Endothelial cell of umbilical vein (primary cell): Measurements from ENCODE around the gene DDX46. TPM values are rescaled to one million over a fixed set of nuclear protein-coding genes. Genes with fewer than 3 reads are reported as not detected.

Experiments used
- BruUV-seq: library from RNA; stranded (reverse); fragments of 400-500 nt; replicated peaks from 2 replicates; lab custom pipeline; 2021; lab: Mats Ljungman, UMichigan
- CTCF ChIA-PET: fragments of 300-600, 350-600 bp; sonication (Branson Sonifier 250); formaldehyde crosslinking; loops from one replicate; lab custom pipeline; 2021; ENCODE audit warnings: antibody characterized with exemption, inconsistent platforms; lab: Charles Lee
- POLR2A ChIA-PET: fragments of 300-600, 350-600 bp; sonication (Branson Sonifier 250); formaldehyde crosslinking; loops from one replicate; lab custom pipeline; 2021; ENCODE audit warnings: antibody characterized with exemption, inconsistent platforms; lab: Charles Lee
- DNase-seq: peaks from one replicate; pipeline ENCODE4 v3.0.0-alpha.2; 2011; ENCODE audit warnings: low read depth, low spot score
- FAIRE-seq: peaks from 2 replicates; lab custom pipeline; 2011; peaks lifted over from hg19 to GRCh38; lab: Jason Lieb, UNC
- H2AFZ ChIP-seq: 2 replicates; pipeline ENCODE4 v1.6.0; 2012; ENCODE audit warnings: low read depth, low read length, control low read depth, inconsistent platforms
- H3K27ac ChIP-seq: 2 replicates; pipeline ENCODE4 v1.5.1; 2011; ENCODE audit warnings: low read depth, mild to moderate bottlenecking, control low read depth, low read length, moderate library complexity; ENCODE audit not compliant: insufficient read depth
- H3K27me3 ChIP-seq, 2 experiments: 2 replicates each; pipeline versions ENCODE4 v1.6.0 to v1.6.1; 2011; ENCODE audit warnings: low read length in 2 of 2, mixed read lengths in 1 of 2; ENCODE audit not compliant: control insufficient read depth in 2 of 2, insufficient read depth in 2 of 2
- H3K36me3 ChIP-seq, 2 experiments: 2 replicates in 1 of 2; 3 replicates in 1 of 2; pipeline ENCODE4 v1.5.1; 2011; ENCODE audit warnings: low read length in 2 of 2, mild to moderate bottlenecking in 1 of 2, moderate library complexity in 1 of 2; ENCODE audit not compliant: control insufficient read depth in 2 of 2, insufficient read depth in 2 of 2; ENCODE audit errors: extremely low read depth in 1 of 2
- H3K4me1 ChIP-seq: 3 replicates; pipeline ENCODE4 v1.5.1; 2011; ENCODE audit warnings: mild to moderate bottlenecking, low read length; ENCODE audit not compliant: control insufficient read depth, insufficient read depth; ENCODE audit errors: extremely low read depth
- H3K4me2 ChIP-seq: 2 replicates; pipeline ENCODE4 v1.6.1; 2011; ENCODE audit warnings: low read length, control low read depth, mixed read lengths; ENCODE audit not compliant: insufficient read depth
- H3K4me3 ChIP-seq, 3 experiments: fragments of 200-600 bp in 1 of 3; sonication (generic), shearing (Covaris generic) in 1 of 3; replicated peaks in 1 of 3; 2 replicates each; pipeline ENCODE4 v1.5.1; 2011 to 2016; ENCODE audit warnings: control low read depth in 3 of 3, low read length in 3 of 3, mild to moderate bottlenecking in 2 of 3, inconsistent platforms in 1 of 3, low read depth in 1 of 3, moderate library complexity in 1 of 3; ENCODE audit not compliant: insufficient read depth in 1 of 3
- H3K79me2 ChIP-seq: 2 replicates; pipeline ENCODE4 v1.6.0; 2012; ENCODE audit warnings: low read length, inconsistent platforms; ENCODE audit not compliant: control insufficient read depth, insufficient read depth
- H3K9ac ChIP-seq: replicated peaks from 2 replicates; pipeline ENCODE3; 2011; ENCODE audit warnings: low read length, control low read depth; ENCODE audit not compliant: insufficient read depth; ENCODE audit errors: extremely low read depth
- H3K9me1 ChIP-seq: replicated peaks from 3 replicates; pipeline ENCODE4 v1.6.0; 2011; ENCODE audit warnings: mild to moderate bottlenecking, low read length; ENCODE audit not compliant: control insufficient read depth, insufficient read depth; ENCODE audit errors: extremely low read depth
- H3K9me3 ChIP-seq: replicated peaks from 2 replicates; pipeline ENCODE4 v1.5.1; 2012; ENCODE audit warnings: low read length, inconsistent platforms; ENCODE audit not compliant: control insufficient read depth, insufficient read depth
- H4K20me1 ChIP-seq: replicated peaks from 2 replicates; pipeline ENCODE3; 2011; ENCODE audit warnings: mild to moderate bottlenecking, low read length; ENCODE audit not compliant: control insufficient read depth, insufficient read depth; ENCODE audit errors: extremely low read depth
- EZH2 ChIP-seq: IDR thresholded peaks from 2 replicates; pipeline ENCODE4 v1.6.1; 2012; ENCODE audit warnings: borderline replicate concordance, low read depth, mild to moderate bottlenecking, moderate library complexity, low read length, inconsistent platforms; ENCODE audit not compliant: severe bottlenecking
- FOS ChIP-seq: IDR thresholded peaks from 2 replicates; pipeline ENCODE4 v1.6.1; 2011; ENCODE audit warnings: mild to moderate bottlenecking, low read length, moderate library complexity, borderline replicate concordance; ENCODE audit not compliant: insufficient read depth
- GATA2 ChIP-seq: IDR thresholded peaks from 2 replicates; pipeline ENCODE4 v1.7.0; 2011; ENCODE audit warnings: low read depth, mild to moderate bottlenecking, moderate library complexity, mixed read lengths, low read length; ENCODE audit not compliant: insufficient read length, insufficient read depth
- JUN ChIP-seq: IDR thresholded peaks from 2 replicates; pipeline ENCODE4 v1.6.1; 2011; ENCODE audit warnings: borderline replicate concordance, low read depth; ENCODE audit not compliant: insufficient read length, insufficient read depth
- MYC ChIP-seq: IDR thresholded peaks from one replicate; pipeline ENCODE4 v1.6.1; 2011; ENCODE audit warnings: mild to moderate bottlenecking, low read depth, low read length
- POLR2A ChIP-seq: IDR thresholded peaks from 2 replicates; pipeline ENCODE4 v1.6.1; 2012; ENCODE audit warnings: low read depth, mild to moderate bottlenecking, control low read depth, low read length
- POLR2AphosphoS5 ChIP-seq: IDR thresholded peaks from 2 replicates; pipeline ENCODE4 v1.6.1; 2012; ENCODE audit warnings: low read depth, mild to moderate bottlenecking, control low read depth, low read length, moderate library complexity; ENCODE audit not compliant: insufficient read depth
- dilution Hi-C: fragments of 300-500 bp; cut with MboI; formaldehyde crosslinking; loops from one replicate; pipeline ENCODE4 v1.15.0; 2019; ENCODE audit warnings: low sequenced_read_pairs; ENCODE audit not compliant: extremely low pct_ligation_motif_present
- intact Hi-C: fragments of 100-400 bp; cut with micrococcal nuclease; formaldehyde crosslinking; loops from one replicate; pipeline ENCODE4 v1.10.0; 2022
- polyA plus RNA-seq, 4 experiments: library from polyadenylated mRNA; depleted of rRNA in 3 of 4; stranded (reverse) in 3 of 4; unstranded in 1 of 4; fragments of >200 nt; gene quantifications; 2 replicates each; pipeline versions ENCODE4 v1.2.1 to v1.2.3, GENCODE V29; 2011 to 2012; ENCODE audit warnings: missing spikeins in 1 of 4
- total RNA-seq: library from RNA; stranded (reverse); gene quantifications from 2 replicates; pipeline ENCODE4 v1.2.3, GENCODE V29; 2021
- TF ChIP-seq, protein P1 (sequence below): IDR thresholded peaks from 2 replicates; pipeline ENCODE4 v1.6.1; 2011; ENCODE audit not compliant: insufficient read depth, insufficient read length
- TF ChIP-seq, protein P2 (sequence below), 2 donors: IDR thresholded peaks; 1 replicate in 1 of 2; 2 replicates in 1 of 2; pipeline ENCODE4 v1.5.1; 2011; ENCODE audit warnings: low read length in 2 of 2, mild to moderate bottlenecking in 2 of 2, moderate library complexity in 2 of 2, control low read depth in 1 of 2, inconsistent platforms in 1 of 2, low read depth in 1 of 2; ENCODE audit not compliant: insufficient read depth in 1 of 2; ENCODE audit errors: extremely low read depth in 1 of 2

DDX46 gene
- total and polyA plus RNA-seq, 2 donors (not counting 3 experiments of a cell fraction or from before 2014, with no cell fraction given): 16.0 to 65.2 TPM

DNA sequence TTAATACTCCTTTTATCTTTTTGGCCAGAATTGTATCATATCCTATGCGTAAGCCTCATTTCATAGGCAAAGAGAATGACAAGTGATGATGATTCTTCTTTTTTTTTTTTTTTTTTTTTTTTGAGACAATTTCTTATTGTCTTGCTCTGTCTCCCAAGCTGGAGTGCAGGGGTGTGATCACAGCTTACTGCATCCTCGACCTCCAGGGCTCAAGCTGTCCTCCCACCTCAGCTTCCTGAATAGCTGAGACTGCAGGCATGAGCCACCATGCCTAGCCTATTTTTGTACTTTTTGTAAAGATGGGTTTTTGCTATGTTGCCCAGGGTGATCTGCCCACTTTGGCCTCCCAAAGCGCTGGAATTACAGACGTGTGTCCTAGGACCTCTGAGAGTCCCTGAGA, 45.2 kb downstream of the DDX46 start:
- H3K36me3 ChIP-seq: peaks cover 1 to 13% of the 10 kb centered on the region in 2 experiments
- CTCF ChIA-PET: no interaction called here
- FAIRE-seq: no peak
- H3K27me3 ChIP-seq: no peaks in the 10 kb centered on the region
- dilution Hi-C loops: no loop called here
- H3K4me2 ChIP-seq: no peak overlapping the region
- H4K20me1 ChIP-seq: no peaks in the 10 kb centered on the region
- no peaks in the 10 kb centered on the region for H3K9me3 ChIP-seq
- TF ChIP-seq JUN (no peak), POLR2A (no peak), FOS (no peak), POLR2AphosphoS5 (no peak), EZH2 (no peak), GATA2 (no peak), MYC (no peak)
- TF ChIP-seq, protein P1, sequence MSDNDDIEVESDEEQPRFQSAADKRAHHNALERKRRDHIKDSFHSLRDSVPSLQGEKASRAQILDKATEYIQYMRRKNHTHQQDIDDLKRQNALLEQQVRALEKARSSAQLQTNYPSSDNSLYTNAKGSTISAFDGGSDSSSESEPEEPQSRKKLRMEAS: no peak
- TF ChIP-seq, protein P2, sequence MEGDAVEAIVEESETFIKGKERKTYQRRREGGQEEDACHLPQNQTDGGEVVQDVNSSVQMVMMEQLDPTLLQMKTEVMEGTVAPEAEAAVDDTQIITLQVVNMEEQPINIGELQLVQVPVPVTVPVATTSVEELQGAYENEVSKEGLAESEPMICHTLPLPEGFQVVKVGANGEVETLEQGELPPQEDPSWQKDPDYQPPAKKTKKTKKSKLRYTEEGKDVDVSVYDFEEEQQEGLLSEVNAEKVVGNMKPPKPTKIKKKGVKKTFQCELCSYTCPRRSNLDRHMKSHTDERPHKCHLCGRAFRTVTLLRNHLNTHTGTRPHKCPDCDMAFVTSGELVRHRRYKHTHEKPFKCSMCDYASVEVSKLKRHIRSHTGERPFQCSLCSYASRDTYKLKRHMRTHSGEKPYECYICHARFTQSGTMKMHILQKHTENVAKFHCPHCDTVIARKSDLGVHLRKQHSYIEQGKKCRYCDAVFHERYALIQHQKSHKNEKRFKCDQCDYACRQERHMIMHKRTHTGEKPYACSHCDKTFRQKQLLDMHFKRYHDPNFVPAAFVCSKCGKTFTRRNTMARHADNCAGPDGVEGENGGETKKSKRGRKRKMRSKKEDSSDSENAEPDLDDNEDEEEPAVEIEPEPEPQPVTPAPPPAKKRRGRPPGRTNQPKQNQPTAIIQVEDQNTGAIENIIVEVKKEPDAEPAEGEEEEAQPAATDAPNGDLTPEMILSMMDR (IDR thresholded peaks at IDR 0.05; ENCODE audit: extremely low read depth in 1 of 2, insufficient read depth in 1 of 2, low read depth in 1 of 2, low read length in 2 of 2): no peak
- H2AFZ ChIP-seq: no peak overlapping the region
- H3K79me2 ChIP-seq: no peaks in the 10 kb centered on the region
- no TSS peak for BruUV-seq
- no peak overlapping the region for H3K9ac ChIP-seq
- H3K27ac ChIP-seq: no peak overlapping the region
- no peaks in the 10 kb centered on the region for H3K9me1 ChIP-seq
- DNase-seq: no peak
- intact Hi-C loops: no loop called here
- POLR2A ChIA-PET: interaction anchor here (0.6 kb wide), 1 partner anchor 216 kb away, joined by 12 read pairs; no protein-coding TSS in a partner anchor
- no peak overlapping the region for H3K4me3 ChIP-seq
- no peaks in the 10 kb centered on the region for H3K4me1 ChIP-seq
